ENCODE data around the gene PHPT1. TPM values are rescaled to one million over a fixed set of nuclear protein-coding genes. Genes with fewer than 3 reads are reported as not detected.
"Not testable (repeated sequence)": the region's sequence is repeated elsewhere in the genome, so short reads cannot be mapped to it uniquely, and the experiment has no call there.

The PHPT1 gene
- total RNA-seq, 2 donors from 2014 or later: 137 to 176 TPM

DNA sequence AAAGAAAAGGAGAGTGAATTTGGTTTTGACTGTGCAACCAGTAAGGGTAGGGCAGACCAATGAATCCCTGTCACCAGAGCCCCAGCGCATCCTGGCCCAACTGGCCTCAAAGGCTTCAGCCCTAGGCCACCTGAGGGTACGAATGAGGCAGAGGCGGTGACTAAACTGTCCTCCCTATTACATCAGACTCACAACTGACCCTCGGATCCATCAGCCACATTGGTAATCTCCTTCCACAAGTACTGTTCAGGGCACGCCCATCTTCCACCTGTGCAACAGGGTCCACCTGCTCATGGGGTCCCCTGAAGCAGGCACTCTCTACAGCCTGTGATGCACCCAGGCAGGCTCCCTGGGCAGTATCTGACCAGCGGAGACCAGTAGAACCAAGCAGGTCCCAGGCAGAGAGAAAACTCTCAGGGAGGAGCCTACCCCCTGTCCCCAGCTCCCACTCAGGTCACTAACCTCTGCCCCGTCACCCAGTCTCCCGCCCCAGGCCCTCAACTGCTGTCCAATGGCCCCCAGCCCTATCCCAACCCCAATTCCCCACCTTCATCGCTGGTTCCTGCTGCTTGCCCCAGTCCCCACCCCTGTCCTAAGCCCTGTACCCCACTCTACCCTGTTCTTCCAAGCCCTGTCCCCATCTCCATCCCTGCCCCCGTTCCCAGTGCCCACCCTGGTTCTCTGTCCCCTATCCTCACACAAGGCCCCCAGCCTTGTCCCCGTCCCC lies 16.0 kb downstream of the PHPT1 start:
- H3K4me3 ChIP-seq: peak overlapping the region; percentile 87
- peaks cover 17% of the 10 kb centered on the region for H3K4me1 ChIP-seq
- H3K36me3 ChIP-seq: peaks cover 15% of the 10 kb centered on the region
- no peaks in the 10 kb centered on the region for H3K9me3 ChIP-seq
- peak; percentile 20 for DNase-seq
- no peaks in the 10 kb centered on the region for H3K27me3 ChIP-seq
- H3K9ac ChIP-seq (ENCODE audit: low read depth in 2 of 2, low read length in 2 of 2): peak overlapping the region; percentile 82 to 89
- intact Hi-C loops (cut with DNase I): no loop called here
- TF ChIP-seq CTCF (IDR thresholded peaks at IDR 0.05): no peak
- H3K27ac ChIP-seq: peak overlapping the region; percentile 17

- peak overlapping the region; percentile 87 for H3K4me3 ChIP-seq
- H3K4me1 ChIP-seq: peaks cover 13% of the 10 kb centered on the region
- intact Hi-C loops (cut with DNase I): no loop called here
- peak; percentile 69 for DNase-seq
- H3K36me3 ChIP-seq: peaks cover 15% of the 10 kb centered on the region
- H3K9me3 ChIP-seq: no peaks in the 10 kb centered on the region
- H3K27ac ChIP-seq: peak overlapping the region; percentile 82
- no peak for TF ChIP-seq CTCF (IDR thresholded peaks at IDR 0.05)
- peak overlapping the region; percentile 89 to 96 for H3K9ac ChIP-seq (ENCODE audit: low read depth in 2 of 2, low read length in 2 of 2)
- H3K27me3 ChIP-seq: no peaks in the 10 kb centered on the region
Observed at GRCh38 chr9:136865768-136866103, 16.5 kb downstream of the PHPT1 start.

DNA sequence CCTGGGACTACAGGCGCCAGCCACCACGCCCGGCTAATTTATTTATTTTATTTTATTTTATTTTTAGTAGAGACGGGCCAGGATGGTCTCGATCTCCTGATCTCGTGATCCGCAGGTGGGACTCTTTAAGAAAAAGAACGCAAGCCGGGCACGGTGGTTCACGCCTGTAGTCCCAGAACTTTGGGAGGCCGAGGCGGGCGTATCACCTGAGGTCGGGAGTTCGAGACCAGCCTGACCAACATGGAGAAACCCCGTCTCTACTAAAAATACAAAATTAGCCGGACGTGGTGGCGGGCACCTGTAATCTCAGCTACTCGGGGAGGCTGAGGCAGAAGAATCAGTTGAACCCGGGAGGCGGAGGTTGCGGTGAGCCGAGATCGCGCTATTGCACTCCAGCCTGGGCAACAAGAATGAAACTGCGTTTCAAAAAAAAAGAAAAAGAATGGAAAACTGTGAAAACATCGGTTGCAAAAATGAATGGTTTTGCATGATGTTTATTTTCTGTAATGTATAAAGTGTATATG lies 17.8 kb downstream of the PHPT1 start:
- intact Hi-C loops (cut with DNase I); H3K27me3 ChIP-seq; H3K4me1 ChIP-seq; H3K9me3 ChIP-seq; H3K27ac ChIP-seq: not testable (repeated sequence)
- DNase-seq: peak; percentile 30
- peak overlapping the region in 1 of 2 donors; percentile 78 for H3K9ac ChIP-seq (ENCODE audit: low read depth in 2 of 2, low read length in 2 of 2)
- peaks cover 13% of the 10 kb centered on the region for H3K36me3 ChIP-seq
- H3K4me3 ChIP-seq: peak overlapping the region; percentile 87

DNA sequence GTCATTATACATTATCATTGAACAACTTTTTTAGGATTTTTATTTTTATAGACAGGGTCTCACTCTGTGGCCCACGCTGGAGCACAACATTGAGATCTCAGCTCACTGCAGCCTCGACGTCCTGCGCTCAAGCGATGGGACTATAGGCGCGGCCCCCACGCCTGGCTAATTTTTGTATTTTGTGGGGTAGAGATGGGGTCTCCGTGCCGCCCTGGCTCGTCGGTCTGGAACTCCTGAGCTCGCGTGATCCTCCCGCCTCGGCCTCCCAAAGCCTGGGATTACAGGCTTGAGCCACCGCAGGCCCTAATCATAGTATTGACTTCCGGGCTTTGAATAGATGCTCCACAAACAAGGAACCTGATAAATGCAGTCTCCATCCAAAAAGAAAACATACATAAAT lies 18.3 kb downstream of the PHPT1 start:
- H3K9ac ChIP-seq (ENCODE audit: low read depth in 2 of 2, low read length in 2 of 2): no peak overlapping the region
- H3K4me3 ChIP-seq: no peak overlapping the region
- no peak for TF ChIP-seq CTCF (IDR thresholded peaks at IDR 0.05)
- no peak for DNase-seq
- intact Hi-C loops (cut with DNase I): no loop called here
- no peaks in the 10 kb centered on the region for H3K27me3 ChIP-seq
- H3K9me3 ChIP-seq: no peaks in the 10 kb centered on the region
- H3K4me1 ChIP-seq: peaks cover 6% of the 10 kb centered on the region
- peaks cover 13% of the 10 kb centered on the region for H3K36me3 ChIP-seq
- no peak overlapping the region for H3K27ac ChIP-seq

DNA sequence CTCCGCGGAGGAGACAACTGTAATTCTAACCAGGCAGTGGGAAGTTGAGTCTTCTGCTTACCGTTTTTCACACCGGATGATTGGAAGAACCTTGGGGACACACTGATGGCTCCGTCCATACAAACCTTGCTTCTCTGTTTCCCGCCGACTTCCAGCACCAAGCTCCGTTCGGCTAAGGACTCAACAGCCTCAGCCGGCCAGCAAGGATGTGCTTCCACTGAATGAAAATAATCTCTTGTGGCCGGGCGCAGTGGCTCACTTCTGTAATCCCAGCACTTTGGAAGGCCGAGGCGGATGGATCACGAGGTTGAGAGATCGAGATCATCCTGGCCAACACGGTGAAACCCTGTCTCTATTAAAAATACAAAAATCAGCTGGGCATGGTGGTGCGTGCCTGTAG lies 18.7 kb downstream of the PHPT1 start:
- no peak for TF ChIP-seq CTCF (IDR thresholded peaks at IDR 0.05)
- intact Hi-C loops (cut with DNase I): no loop called here
- no peaks in the 10 kb centered on the region for H3K27me3 ChIP-seq
- DNase-seq: no peak
- H3K4me1 ChIP-seq: peaks cover 6% of the 10 kb centered on the region
- no peaks in the 10 kb centered on the region for H3K9me3 ChIP-seq
- H3K9ac ChIP-seq (ENCODE audit: low read depth in 2 of 2, low read length in 2 of 2): no peak overlapping the region
- H3K36me3 ChIP-seq: peaks cover 9% of the 10 kb centered on the region
- no peak overlapping the region for H3K4me3 ChIP-seq
- no peak overlapping the region for H3K27ac ChIP-seq

- Histone ChIP-seq H3K9me3 (no peaks in the 10 kb centered on the region), H3K4me1 (peaks cover 6% of the 10 kb centered on the region), H3K27me3 (no peaks in the 10 kb centered on the region), H3K36me3 (peaks cover 2% of the 10 kb centered on the region), H3K27ac (no peak overlapping the region), H3K9ac (ENCODE audit: low read depth in 2 of 2, low read length in 2 of 2) (no peak overlapping the region), H3K4me3 (no peak overlapping the region)
- TF ChIP-seq CTCF (IDR thresholded peaks at IDR 0.05): no peak
- DNase-seq: no peak
- intact Hi-C loops (cut with DNase I): no loop called here
Observed at GRCh38 chr9:136868644-136869043, 19.4 kb downstream of the PHPT1 start.

GRCh38 chr9:136869611-136870010 lies 20.4 kb downstream of the PHPT1 start:
- H3K9ac ChIP-seq (ENCODE audit: low read depth in 2 of 2, low read length in 2 of 2); intact Hi-C loops (cut with DNase I); H3K4me1 ChIP-seq; H3K36me3 ChIP-seq; H3K9me3 ChIP-seq; H3K27me3 ChIP-seq; DNase-seq; H3K4me3 ChIP-seq; H3K27ac ChIP-seq: not testable (repeated sequence)

Data from colonic mucosa (tissue), 4 donors.